GM19351 (cell line): ENCODE data around the gene SMIM35.

ENCODE experiments used
- ATAC-seq: cut with Tn5 transposase; IDR thresholded peaks from one replicate; pipeline ENCODE4 v1.9.1; 2021; ENCODE audit warnings: mild to moderate bottlenecking, moderate library complexity; ENCODE audit not compliant: unreplicated experiment

Gene SMIM35

DNA sequence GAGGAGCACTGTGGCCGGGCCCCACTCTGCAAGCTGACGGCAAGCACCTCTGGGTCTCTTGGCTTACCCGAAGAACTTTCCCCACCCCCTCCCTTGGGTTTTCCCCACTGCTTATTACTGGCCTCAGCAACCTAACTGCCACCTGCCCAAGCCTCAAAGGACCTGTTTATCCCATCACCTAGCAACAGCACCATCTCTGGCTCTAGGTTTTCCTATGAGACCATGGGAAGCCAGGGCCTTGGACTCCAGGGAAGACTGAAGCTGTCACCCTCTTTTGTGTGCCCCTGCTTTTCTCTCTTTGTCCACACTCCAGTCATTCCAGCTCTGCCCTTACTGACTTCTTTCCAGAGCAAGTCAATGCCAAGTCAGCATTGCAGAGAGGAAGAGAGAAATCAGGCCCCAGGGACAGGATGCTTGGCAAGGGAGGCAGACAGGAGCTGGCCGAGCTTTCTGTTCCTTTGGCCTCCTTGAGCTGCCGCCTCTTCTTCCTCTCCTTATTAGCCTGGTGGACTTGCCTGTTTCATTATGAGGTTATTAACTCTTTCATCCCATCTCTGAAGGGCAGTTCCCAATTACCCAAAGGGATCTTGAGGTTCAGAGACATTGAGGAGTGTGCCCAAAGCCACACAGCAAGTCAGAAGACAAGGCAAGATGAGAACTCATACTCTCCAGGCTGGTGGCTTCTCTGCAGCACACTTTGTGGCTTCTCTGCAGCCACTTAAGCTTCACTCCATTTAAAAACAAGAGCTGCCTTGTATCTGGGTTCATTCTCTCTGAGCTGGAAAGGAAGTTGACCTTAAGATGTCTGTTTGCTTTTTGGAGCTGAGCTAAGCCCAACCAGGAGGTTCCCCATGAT lies at the start of gene SMIM35:
SMIM35 (minus strand) TSS at position 51 of the 856 bp plus-strand sequence. CDS start 206 bp downstream, outside the sequence.
- no peak for ATAC-seq

GRCh38 chr11:118136341-118136740 lies 49.6 kb upstream of the SMIM35 start:
- ATAC-seq: no peak

GRCh38 chr11:118135796-118136165 lies 49.0 kb upstream of the SMIM35 start:
- no peak for ATAC-seq

- no peak for ATAC-seq
These were observed 48.5 kb upstream of the SMIM35 start for GRCh38 chr11:118135051-118135795.

- no peak for ATAC-seq
These were observed 47.1 kb upstream of the SMIM35 start for GRCh38 chr11:118133816-118134215.

GRCh38 chr11:118132385-118133151 lies 45.8 kb upstream of the SMIM35 start:
- ATAC-seq: no peak

DNA sequence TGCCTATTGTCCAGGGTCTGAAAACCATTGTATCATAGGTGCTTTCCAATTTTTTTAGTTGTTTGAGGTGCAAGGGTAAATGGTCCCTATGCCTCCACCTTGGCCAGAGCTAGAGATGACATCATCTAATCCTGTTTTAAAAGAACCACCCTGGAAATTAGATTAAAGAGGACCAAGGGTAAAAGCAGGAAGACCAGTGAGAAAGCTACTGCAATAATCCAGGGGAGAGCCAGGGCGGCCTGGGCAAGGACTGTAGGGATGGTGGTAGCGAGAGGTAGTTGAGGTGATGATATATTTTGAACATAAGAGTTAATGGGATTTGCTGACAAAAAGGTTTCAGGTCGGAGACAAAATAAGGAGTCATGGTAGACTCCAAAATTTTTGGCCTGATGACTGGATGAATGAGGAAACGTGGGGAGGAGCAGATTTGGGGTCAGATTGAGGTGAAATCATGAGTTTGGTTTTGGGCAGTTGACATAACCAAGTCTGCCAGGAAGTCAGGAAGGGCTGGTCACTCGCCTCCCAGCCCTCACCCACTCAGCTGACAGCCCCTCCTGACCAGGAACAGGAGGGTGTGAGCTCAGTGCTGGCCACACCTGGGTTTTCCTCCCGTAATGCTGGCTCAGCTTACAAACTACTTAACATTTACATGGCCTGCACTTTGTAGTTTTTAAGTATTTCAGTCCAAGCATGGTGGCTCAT lies 42.9 kb upstream of the SMIM35 start:
- no peak for ATAC-seq

- no peak for ATAC-seq
These were observed 42.1 kb upstream of the SMIM35 start for GRCh38 chr11:118128721-118129470.

GRCh38 chr11:118128310-118128709 lies 41.5 kb upstream of the SMIM35 start:
- no peak for ATAC-seq

GRCh38 chr11:118126082-118126838 lies 39.5 kb upstream of the SMIM35 start:
- ATAC-seq: no peak

DNA sequence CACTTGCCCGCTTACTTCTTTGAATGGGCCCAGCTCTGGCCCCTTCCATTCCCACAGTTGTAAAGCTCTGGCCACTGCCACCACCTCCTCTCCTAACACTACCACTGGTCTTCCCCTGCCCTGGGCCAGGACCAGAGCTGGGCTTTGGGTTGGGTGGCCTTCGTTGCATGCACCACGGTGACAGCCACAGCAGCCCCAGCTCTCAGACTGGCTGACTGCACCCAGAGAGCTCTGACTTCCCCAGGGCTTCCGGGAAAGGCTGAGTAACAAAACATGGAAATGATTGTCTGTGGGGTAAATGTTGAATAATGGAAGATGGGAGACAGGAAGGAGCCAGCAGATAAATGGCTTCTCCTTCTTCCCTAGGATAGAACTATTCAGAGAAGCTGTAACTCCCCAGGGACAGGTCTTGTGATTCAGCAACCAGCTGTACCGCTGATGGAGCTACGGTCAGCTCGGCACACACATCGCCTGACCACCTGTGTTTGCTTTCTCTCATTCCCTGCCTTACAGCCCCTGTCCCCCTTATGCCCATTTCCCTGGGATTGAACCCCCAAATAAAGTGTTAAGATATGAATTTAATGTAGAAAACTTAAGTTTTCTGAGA lies 38.3 kb upstream of the SMIM35 start:
- ATAC-seq: no peak

DNA sequence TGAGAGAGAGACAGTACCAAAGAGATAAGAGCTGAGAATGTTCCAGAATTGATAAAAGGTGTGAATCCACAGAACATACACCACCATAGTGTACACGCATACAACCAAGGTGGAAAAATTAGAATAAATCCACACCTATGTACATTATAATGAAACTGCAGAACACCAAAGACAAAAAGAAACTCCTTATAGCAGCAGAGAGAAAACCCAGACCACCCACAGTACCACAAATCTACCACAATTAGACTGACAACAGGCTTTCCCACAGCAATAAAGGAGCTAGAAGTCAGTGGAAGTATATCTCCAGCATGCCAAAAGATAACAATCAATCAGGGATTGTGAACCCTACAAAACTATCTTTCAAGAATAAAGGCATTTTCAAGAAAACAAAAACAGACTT lies 34.0 kb upstream of the SMIM35 start:
- ATAC-seq: no peak

GRCh38 chr11:118117790-118118601 lies 31.2 kb upstream of the SMIM35 start:
- no peak for ATAC-seq

DNA sequence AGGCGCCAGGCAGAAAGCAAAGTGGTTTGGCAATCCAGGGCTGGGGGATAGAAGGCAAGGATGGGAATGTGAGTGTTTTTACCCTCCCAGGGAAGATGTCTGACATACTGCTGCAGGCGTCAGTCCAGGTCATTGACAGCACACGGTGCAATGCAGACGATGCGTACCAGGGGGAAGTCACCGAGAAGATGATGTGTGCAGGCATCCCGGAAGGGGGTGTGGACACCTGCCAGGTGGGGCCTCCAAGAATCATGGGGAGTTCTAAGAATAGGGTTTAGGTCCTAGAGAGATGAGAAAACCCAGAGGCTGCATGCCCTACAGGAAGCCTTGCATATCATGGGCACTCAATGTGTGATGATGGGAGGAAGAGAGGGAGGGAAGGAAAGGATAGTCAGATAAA lies 28.3 kb upstream of the SMIM35 start:
- ATAC-seq: no peak

- no peak for ATAC-seq
These were observed 27.5 kb upstream of the SMIM35 start for GRCh38 chr11:118114266-118114665.

DNA sequence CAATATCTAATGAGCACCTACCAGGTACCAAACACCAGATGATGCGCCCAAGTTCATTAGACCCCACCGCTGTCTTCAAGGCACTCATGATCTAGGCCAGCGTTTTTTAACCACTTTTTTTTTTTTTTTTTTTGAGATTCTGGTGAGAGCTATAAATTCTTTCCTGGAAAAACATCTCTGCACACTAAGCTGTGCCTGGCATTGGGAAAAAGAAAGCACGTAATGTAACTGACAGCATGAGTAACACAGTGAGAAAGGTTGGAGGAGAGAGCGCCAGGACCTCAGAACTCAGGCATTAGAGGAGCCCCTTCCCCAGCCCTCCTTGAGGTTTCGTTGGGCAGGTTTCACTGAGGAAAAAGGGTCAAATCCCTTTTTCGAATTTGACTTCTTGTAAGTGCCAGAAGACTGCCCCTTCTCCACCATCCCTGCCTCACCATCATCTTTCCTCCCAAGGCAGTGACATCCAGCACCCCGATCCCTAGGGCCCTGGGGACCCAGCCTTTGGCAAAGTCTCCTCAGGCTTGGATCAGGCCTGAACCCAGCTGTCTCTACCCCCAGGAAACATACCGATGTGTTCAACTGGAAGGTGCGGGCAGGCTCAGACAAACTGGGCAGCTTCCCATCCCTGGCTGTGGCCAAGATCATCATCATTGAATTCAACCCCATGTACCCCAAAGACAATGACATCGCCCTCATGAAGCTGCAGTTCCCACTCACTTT lies 26.1 kb upstream of the SMIM35 start:
- ATAC-seq: no peak

- no peak for ATAC-seq
These were observed 24.9 kb upstream of the SMIM35 start for GRCh38 chr11:118111744-118112035.
